Midbrain (tissue), 1 donor: Measurements from ENCODE around the gene MYO5B.

Experiments used
- DNase-seq: peaks from one replicate; lab custom pipeline; 2025; lab: John Stamatoyannopoulos, UW

The MYO5B gene

GRCh38 chr18:50151926-50152325 is 43.0 kb downstream of the MYO5B start:
- no peak for DNase-seq

GRCh38 chr18:50144540-50144939 is 50.4 kb downstream of the MYO5B start:
- DNase-seq, result no peak

- DNase-seq, result no peak
Observed at GRCh38 chr18:50143886-50144285, 51.1 kb downstream of the MYO5B start.

GRCh38 chr18:50143294-50143693 is 51.7 kb downstream of the MYO5B start:
- DNase-seq, result no peak

GRCh38 chr18:50142441-50143120 is 52.4 kb downstream of the MYO5B start:
- no peak for DNase-seq

- no peak for DNase-seq
Observed at GRCh38 chr18:50138181-50139064, 56.5 kb downstream of the MYO5B start.

GRCh38 chr18:50135903-50136302 is 59.0 kb downstream of the MYO5B start:
- DNase-seq, result no peak

GRCh38 chr18:50133526-50133925 is 61.4 kb downstream of the MYO5B start:
- DNase-seq, result no peak

GRCh38 chr18:50131591-50131990 is 63.4 kb downstream of the MYO5B start:
- DNase-seq, result no peak

- DNase-seq, result no peak
Observed at GRCh38 chr18:50128506-50129271, 66.3 kb downstream of the MYO5B start.

- no peak for DNase-seq
Observed at GRCh38 chr18:50127516-50128210, 67.3 kb downstream of the MYO5B start.

- no peak for DNase-seq
Observed at GRCh38 chr18:50126471-50126870, 68.5 kb downstream of the MYO5B start.

- DNase-seq, result no peak
Observed at GRCh38 chr18:50125456-50125855, 69.5 kb downstream of the MYO5B start.

GRCh38 chr18:50119296-50119695 is 75.7 kb downstream of the MYO5B start:
- DNase-seq, result no peak

GRCh38 chr18:50117863-50118262 is 77.1 kb downstream of the MYO5B start:
- no peak for DNase-seq

GRCh38 chr18:50115095-50115494 is 79.9 kb downstream of the MYO5B start:
- DNase-seq, result no peak

- DNase-seq, result no peak
Observed at GRCh38 chr18:50114448-50114847, 80.5 kb downstream of the MYO5B start.

GRCh38 chr18:50113726-50114125 is 81.2 kb downstream of the MYO5B start:
- no peak for DNase-seq

- DNase-seq, result no peak
Observed at GRCh38 chr18:50111398-50111797, 83.5 kb downstream of the MYO5B start.

GRCh38 chr18:50107468-50107977 is 87.4 kb downstream of the MYO5B start:
- DNase-seq, result no peak

GRCh38 chr18:50105027-50105426 is 89.9 kb downstream of the MYO5B start:
- no peak for DNase-seq

GRCh38 chr18:50104421-50104820 is 90.5 kb downstream of the MYO5B start:
- DNase-seq, result no peak
